GM18502 (cell line): ENCODE results near the gene CNNM3.
"Not testable (repeated sequence)": the region's sequence is repeated elsewhere in the genome, so short reads cannot be mapped to it uniquely, and the experiment has no call there.

ENCODE experiments used
- ATAC-seq: cut with Tn5 transposase; IDR thresholded peaks from one replicate; pipeline ENCODE4 v1.9.1; 2021; ENCODE audit warnings: mild to moderate bottlenecking; ENCODE audit not compliant: unreplicated experiment, poor library complexity

The CNNM3 gene

GRCh38 chr2:96860065-96861029, 44.3 kb downstream of the CNNM3 start:
- no peak for ATAC-seq

DNA sequence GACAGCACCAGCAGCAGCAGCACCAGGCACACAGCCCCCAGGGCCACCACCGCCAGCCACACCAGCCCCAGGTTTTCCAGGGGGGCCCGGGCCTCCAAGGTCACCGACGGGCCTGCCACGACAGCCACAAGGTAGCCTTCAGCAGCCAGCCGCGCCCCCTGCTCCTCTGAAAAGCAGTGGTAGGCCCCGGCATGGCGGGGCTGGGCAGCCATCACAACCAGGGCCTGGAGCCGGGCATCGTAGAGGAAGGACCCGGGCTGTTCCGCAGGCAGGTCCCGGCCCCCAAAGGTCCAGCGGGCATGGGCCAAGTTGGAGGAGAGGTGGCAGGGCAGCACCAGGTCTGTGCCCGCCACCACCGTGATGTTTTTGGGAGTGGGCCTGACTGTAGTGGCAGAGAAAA, 45.0 kb downstream of the CNNM3 start:
- ATAC-seq = no peak

DNA sequence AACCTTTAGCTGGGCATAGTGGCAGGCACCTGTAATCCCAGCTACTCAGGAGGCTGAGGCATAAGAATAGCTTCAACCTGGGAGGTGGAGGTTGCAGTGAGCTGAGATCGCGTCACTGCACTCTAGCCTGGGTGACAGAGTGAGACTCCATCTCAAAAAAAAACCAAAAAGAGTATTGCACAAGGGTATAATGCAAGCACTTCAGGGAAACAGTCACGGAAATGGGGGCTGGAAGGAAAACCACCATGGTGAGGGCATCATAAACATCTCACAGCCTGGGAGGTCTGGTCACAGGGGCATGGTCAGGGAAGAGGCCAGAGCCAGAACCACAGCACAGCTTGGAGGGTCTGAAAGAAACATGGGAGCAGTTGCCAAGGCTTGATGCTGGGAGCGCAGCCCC, 47.0 kb downstream of the CNNM3 start:
- not testable (repeated sequence) for ATAC-seq

DNA sequence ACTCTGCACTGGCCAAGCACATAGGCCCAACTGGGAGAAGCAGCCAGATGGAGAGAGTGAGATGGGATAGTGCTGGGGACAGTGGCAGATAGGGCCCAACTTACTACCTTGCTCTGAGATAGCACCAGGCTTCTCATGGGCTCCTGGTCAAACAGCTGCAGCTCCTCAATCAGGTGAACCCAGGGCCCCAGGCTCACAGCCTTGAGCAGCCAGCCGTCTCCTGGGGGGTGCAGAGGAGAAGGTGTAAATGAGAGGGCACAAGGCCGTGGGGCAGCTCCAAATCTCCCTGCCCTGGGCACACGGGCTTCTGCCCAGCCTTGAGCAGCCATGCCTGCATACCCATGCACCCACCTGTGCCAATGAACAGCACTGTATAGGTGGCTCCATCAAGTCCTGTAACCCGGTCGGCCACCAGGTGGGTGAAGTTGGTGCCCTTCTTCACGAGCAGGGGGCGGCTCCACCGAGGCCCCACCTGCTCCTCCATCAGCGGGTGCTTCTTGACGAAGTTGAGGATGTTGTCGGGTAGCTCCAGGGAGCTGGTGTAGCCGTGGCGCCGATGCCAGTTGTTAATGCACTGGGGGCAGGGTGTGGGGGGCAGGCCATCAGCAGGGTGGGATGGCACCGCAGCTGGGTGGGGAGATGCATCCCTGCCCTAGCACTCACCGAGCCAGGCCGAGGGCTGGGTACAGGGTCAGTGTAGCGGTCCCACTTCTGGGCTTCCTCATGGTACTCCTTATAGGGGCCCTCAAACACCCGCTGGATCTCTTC, 47.7 kb downstream of the CNNM3 start:
- no peak for ATAC-seq

GRCh38 chr2:96864343-96865091, 48.4 kb downstream of the CNNM3 start:
- ATAC-seq = no peak

- ATAC-seq = no peak
Measured at GRCh38 chr2:96865654-96866053, 49.6 kb downstream of the CNNM3 start.

DNA sequence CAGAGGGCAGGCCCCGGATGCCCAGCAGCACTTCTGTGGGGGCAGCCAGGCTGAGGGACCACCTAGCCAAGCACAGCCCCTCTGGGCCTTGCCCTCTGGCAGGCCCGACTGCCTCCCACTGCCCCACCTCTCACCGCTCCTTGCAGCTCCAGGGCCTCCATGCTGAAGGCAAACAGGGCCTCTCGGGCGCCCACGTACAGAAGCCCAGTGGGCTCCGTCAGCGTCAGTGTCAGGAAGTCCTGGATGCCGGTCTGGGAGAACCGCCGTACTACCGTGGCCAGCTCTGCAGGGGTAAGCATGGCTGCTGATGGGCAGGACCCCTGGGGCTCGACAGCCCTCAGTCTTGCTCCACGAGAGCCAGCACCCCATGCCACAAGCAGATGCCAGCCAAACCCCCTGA, 50.1 kb downstream of the CNNM3 start:
- no peak for ATAC-seq

GRCh38 chr2:96866586-96866985, 50.5 kb downstream of the CNNM3 start:
- no peak for ATAC-seq

- no peak for ATAC-seq
Measured at GRCh38 chr2:96866986-96867755, 51.1 kb downstream of the CNNM3 start.

- ATAC-seq = peak; percentile 21
Measured at GRCh38 chr2:96867756-96868554, 51.9 kb downstream of the CNNM3 start.

- ATAC-seq = peak; percentile 56
Measured at GRCh38 chr2:96868555-96869280, 52.6 kb downstream of the CNNM3 start.

DNA sequence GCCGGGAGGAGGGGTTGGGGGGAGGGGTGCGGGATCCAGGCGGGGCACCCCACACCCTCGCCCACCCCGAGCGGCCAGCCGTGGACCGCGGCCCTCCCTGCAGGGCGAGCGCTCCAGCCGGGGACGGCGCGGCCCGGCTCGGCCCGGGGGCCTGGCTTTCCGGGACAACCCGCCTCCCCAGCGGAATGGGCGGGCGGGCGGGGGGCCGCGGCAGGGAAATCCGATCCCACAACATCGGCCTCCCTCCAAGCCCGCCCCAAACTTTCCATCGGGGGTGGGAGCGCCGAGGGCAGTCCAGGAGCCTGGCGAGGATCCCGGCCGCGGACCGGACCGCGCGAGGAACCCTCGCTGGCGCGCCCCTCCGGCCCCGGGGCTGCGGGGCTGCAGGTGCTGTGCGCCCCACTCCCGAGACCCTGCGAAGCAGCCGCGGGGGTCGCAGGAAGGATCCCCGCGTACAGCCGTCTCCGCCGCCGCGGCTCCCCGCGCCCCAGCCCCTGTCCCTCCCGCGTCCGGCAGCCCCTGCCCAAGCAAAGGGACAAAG, 53.3 kb downstream of the CNNM3 start:
- peak; percentile 14 for ATAC-seq

GRCh38 chr2:96869822-96870625, 54.0 kb downstream of the CNNM3 start, which contains the start of gene SEMA4C:
SEMA4C (minus strand) TSS chr2:96870080; CDS start chr2:96867886, 2,194 bp downstream.
- peak; percentile 19 for ATAC-seq

DNA sequence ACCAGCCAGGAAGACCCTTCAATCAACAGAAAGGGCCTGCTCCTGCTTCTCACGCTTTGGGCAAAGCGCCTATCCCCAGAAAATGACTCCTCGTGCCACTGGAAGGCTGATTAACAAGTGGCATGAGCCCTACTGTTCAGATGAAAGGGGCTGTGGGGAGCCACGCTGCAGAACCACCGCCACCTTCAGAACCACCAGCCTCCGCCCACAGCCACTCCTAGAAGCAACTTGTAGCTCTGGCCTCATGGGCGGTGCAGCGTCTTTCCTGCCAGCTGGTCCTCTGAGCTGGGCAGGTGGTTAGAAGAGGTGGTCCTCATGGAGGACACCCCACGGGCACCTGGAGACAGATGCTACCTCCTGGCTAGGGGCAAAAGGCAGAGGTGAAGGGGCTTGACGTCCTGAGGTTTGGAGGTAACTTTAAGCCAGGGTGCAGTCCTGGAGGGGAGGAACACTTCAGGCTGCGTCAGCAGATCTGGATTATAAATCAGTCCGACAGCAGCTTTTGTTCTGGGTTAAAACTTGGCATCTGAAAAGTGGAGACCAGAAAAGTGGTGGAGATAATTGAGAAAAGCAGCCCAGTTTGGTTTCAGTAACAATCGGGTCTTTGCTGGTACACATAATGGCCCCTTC, 54.7 kb downstream of the CNNM3 start:
- no peak for ATAC-seq

- ATAC-seq = no peak
Measured at GRCh38 chr2:96872591-96873349, 56.7 kb downstream of the CNNM3 start.

- no peak for ATAC-seq
Measured at GRCh38 chr2:96873651-96874096, 57.6 kb downstream of the CNNM3 start.
